GM18907 (cell line): Measurements from ENCODE around the gene DAND5.
"Not testable (repeated sequence)": the region's sequence is repeated elsewhere in the genome, so short reads cannot be mapped to it uniquely, and the experiment has no call there.

Experiments used
- ATAC-seq: cut with Tn5 transposase; IDR thresholded peaks from one replicate; pipeline ENCODE4 v1.9.1; 2021; ENCODE audit warnings: mild to moderate bottlenecking, moderate library complexity; ENCODE audit not compliant: unreplicated experiment

Gene DAND5

GRCh38 chr19:12945479-12946091 lies 23.8 kb upstream of the DAND5 start, which contains the start of gene RAD23A:
Gene RAD23A (plus strand): TSS chr19:12945862. CDS start chr19:12945949, 87 bp downstream.
- peak; percentile 74 for ATAC-seq

DNA sequence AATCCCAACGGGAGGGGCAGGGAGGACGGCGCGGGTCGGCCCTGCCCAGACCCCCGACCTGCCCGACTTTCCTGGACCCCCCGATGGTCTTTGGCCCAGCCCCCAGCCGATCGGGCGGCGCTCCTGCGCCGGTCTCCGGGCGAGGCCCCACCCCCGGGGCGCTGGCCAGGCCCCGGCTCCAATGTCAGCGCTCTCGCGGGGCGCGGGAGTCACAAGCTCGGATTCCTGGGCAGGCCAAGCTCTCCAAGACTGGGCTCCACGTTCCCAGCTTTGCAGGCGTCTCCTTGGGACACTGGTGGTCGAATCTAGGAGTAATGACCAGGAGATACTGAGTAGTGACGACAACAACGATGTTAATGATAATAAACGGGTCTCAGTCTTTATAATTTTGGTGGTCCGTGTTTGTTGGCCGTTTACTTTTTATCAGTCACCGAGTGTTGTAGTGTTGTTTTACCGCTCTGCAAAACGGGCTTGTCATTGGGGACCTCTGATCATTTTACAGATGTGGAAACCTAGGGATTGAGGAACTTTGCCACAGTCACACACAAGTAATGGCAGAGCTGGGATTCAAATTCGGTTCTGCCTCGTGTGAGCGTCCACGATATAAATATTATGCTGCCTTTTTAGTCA lies 23.2 kb upstream of the DAND5 start:
- peak; percentile 29 for ATAC-seq

DNA sequence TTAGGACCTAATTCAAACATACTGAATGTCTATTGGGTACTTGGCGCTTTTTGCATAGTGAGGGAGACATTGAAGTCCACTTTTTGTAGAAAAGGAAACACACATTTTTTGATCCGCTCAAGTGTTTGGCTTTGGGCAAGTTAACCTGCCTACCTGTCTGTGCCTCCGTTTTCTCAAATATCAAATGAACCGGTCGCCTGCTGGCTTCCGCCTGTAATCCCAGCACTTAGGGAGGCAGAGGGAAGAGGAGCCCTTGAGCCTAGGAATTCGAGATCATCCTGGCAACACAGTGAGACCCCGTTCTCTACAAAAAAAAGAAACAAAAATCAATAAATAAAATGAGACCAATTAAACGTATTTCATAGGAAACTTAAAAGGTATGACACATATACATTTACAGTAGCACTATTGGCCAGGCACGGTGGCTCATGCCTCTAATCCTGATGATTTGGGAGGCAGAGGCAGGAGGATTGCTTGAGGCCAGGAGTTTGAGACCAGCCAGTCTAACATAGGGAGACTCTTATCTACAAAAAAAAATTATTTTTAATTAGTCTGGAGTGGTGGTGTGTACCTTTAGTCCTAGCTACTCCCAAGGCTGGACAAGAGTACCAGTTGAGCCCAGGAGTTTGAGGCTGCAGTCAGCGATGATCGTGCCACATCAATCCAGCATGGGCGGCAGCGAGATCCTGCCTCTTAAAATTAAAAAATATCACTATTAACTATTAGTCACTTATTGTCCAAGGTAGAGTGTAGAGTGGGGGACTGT lies 22.5 kb upstream of the DAND5 start:
- no peak for ATAC-seq

GRCh38 chr19:12947702-12948611 lies 21.4 kb upstream of the DAND5 start:
- ATAC-seq: no peak

- no peak for ATAC-seq
Observed at GRCh38 chr19:12948612-12949362, 20.6 kb upstream of the DAND5 start.

DNA sequence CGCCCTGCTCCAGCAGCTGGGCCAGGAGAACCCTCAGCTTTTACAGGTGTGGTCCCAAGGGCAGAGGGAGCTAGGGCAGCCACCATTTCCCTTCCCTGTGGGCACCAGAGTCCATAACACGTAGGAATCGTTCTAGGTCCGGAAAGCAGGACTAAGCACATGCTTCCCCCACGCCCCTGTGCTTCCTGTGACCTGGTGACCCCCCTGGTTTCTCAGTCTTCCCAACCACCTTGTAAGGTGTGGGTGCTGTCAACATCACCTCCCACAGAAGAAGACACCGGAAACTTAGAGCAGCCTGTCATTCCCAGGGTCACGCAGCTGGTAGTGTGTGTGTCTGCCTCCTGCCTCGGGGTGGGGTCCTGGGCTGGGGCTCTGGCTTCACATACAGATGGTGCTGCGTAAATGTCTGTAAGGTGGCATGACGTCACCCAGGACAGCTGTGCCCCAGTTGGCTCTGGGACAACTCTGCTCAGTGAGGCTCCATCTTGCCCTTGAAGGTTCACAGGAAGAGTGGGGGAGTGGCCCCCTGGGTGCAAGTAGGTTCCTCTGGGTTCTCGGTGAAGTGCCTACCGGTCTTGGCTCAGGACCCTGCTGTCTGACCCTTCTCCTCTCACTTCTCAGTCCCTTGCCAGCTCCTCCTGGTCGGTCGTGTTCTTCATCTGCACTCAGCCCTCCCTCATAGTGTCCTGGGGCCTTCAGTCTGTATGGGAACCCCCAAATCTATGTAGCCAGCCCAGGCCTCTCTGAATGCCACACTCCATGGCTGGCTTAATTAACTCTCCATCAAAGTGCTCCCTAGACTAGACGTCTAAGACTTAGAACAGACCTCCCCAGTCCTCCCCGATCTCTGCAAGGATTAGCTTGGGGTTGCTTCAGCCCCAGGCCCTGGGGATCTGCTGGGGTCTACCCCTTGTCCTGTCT lies 19.8 kb upstream of the DAND5 start:
- no peak for ATAC-seq

- not testable (repeated sequence) for ATAC-seq
Observed at GRCh38 chr19:12952050-12952449, 17.3 kb upstream of the DAND5 start.

DNA sequence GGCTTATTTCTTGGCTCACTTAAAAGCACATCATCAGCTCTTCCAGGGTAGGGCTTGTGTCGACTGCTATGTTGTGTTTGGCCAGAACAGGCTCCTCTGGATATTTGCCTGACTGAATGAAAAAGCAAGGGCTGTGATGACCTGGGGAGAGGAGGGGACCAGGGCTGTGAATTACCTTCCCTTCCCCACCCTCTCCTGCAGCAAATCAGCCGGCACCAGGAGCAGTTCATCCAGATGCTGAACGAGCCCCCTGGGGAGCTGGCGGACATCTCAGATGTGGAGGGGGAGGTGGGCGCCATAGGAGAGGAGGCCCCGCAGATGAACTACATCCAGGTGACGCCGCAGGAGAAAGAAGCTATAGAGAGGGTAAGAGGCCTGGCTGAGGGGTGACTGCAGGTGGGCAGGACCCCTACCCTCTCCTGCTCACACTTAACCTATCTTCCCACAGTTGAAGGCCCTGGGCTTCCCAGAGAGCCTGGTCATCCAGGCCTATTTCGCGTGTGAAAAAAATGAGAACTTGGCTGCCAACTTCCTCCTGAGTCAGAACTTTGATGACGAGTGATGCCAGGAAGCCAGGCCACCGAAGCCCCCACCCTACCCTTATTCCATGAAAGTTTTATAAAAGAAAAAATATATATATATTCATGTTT lies 16.8 kb upstream of the DAND5 start:
- no peak for ATAC-seq

- no peak for ATAC-seq
Observed at GRCh38 chr19:12953138-12953798, 16.1 kb upstream of the DAND5 start.

DNA sequence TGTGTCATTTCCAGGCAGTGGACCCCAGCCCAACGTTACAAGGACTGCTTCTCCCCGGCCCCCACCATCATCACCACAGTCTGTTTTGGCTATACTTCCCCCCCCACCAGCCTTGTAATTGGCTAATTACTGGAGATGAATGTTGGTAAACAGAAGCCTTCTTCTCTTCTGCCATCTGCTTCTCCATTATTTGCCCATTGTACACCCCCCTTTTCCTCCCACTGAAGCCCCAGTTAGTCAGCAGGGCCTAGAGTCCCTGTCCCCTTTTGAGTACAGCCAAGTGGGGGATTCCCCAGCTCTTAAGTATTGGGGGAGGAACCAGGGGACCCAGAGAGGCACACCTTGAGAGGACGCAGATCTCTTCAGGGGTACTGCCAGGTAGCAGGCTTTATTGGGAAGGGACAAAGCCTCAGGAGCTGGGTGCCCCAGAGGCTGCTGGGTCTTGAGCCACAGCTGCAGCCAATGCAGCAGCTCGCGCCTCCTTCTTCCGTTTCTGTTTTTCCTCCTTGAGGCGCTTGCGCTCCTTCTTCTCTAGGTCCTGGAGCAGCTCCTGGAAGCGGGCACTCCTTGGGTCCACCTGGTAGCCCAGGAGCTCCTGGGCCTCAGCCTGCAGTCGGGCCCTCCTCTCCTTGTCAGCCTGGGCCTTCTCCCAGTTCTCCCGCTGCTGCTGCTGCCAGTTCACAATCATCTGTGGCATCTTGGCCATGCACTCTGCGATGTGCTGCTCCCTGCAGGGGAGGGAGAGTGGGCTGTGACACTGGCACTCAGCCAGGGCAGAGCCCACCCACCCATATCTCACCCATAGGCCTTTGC lies 15.4 kb upstream of the DAND5 start:
- ATAC-seq: no peak

- no peak for ATAC-seq
Observed at GRCh38 chr19:12954612-12954962, 14.8 kb upstream of the DAND5 start.

- ATAC-seq: not testable (repeated sequence)
Observed at GRCh38 chr19:12955575-12955974, 13.8 kb upstream of the DAND5 start.

GRCh38 chr19:12955996-12956395 lies 13.4 kb upstream of the DAND5 start:
- ATAC-seq: no peak

- ATAC-seq: no peak
Observed at GRCh38 chr19:12956446-12957388, 12.7 kb upstream of the DAND5 start, which contains the start of gene GADD45GIP1. Gene GADD45GIP1 (minus strand): TSS chr19:12957223. CDS start chr19:12957212, 11 bp downstream.

- not testable (repeated sequence) for ATAC-seq
Observed at GRCh38 chr19:12957389-12957952, 11.9 kb upstream of the DAND5 start.

GRCh38 chr19:12959481-12959880 lies 9.9 kb upstream of the DAND5 start:
- ATAC-seq: no peak
